ENCODE results near the gene RPL18. TPM values are rescaled to one million over a fixed set of nuclear protein-coding genes. Genes with fewer than 3 reads are reported as not detected.

Gene RPL18
- total and polyA plus RNA-seq, 2 experiments from 2014 or later = 1,898 to 2,011 TPM

DNA sequence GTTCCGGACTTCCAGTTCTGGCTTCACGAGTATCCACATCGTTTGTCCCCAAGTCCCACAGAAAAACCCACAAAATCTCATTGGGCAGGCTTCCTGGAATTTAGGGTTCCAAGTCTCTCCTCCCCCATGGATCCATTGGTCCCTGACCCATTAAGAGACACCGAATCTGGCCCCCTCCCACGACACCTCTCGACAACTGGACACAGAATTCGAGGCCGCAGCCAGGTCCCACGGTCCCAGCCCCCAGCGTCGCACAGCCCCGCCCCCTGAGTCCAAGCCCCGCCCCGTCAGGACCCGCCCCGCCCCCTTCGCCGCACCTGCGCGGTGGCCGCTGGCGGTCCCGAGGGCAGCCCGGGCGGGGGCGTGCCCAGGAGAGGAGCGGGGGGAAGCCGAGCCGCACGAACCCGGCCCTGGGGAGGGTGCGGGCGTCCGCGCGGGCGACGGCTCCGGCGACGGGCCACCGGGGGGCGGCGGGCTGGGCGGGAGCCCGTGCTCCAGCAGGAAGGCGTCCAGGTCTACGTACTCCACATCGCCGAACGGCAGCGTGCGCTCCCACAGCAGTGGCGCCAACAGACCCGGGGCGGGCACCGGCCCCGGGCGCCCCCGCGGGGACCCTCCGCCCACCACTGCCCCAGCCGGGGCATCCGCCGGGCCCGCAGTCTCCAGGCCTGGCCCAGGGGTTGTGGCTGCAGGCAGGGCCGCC, 16.4 kb upstream of the RPL18 start:
- peak overlapping the region; percentile 93; the same call in 1 of the 2 replicates for H3K27ac Mint-ChIP-seq
- Histone ChIP-seq H3K4me1 (ENCODE audit: insufficient read depth) (peaks cover 43% of the 10 kb centered on the region), H3F3A (replicated peaks; ENCODE audit: low read depth) (peaks cover 45% of the 10 kb centered on the region), H3K27me3 (ENCODE audit: insufficient read depth) (peaks cover 14% of the 10 kb centered on the region), H3K27ac (ENCODE audit: low read depth) (peak overlapping the region; percentile 88; the same call in 1 of the 2 replicates), H4K20me1 (replicated peaks; ENCODE audit: insufficient read depth) (no peaks in the 10 kb centered on the region), H3K4me3 (peak overlapping the region; percentile 75), H3K79me2 (replicated peaks; ENCODE audit: insufficient read depth) (no peaks in the 10 kb centered on the region), H2AFZ (no peak overlapping the region), H3K4me2 (peak overlapping the region; percentile 96), H3K9me2 (ENCODE audit: insufficient read depth) (no peaks in the 10 kb centered on the region), H3K36me3 (ENCODE audit: insufficient read depth) (no peaks in the 10 kb centered on the region)
- TF ChIP-seq STAT1 (IDR thresholded peaks at IDR 0.05; ENCODE audit: unreplicated experiment) (no peak), POLR2AphosphoS5 (IDR thresholded peaks at IDR 0.05; ENCODE audit: low read depth) (peak; percentile 16; the same call in 1 of the 2 replicates), EZH2 (IDR thresholded peaks at IDR 0.05; ENCODE audit: low read depth, unreplicated experiment) (no peak), CREB1 (CRISPR knock-in tag; IDR thresholded peaks at IDR 0.05; ENCODE audit: low read depth) (no peak)
- TF ChIP-seq, protein P1, sequence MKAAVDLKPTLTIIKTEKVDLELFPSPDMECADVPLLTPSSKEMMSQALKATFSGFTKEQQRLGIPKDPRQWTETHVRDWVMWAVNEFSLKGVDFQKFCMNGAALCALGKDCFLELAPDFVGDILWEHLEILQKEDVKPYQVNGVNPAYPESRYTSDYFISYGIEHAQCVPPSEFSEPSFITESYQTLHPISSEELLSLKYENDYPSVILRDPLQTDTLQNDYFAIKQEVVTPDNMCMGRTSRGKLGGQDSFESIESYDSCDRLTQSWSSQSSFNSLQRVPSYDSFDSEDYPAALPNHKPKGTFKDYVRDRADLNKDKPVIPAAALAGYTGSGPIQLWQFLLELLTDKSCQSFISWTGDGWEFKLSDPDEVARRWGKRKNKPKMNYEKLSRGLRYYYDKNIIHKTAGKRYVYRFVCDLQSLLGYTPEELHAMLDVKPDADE (IDR thresholded peaks at IDR 0.05) = no peak
- peak overlapping the region; percentile 81 for H3K4me3 Mint-ChIP-seq
- peak; percentile 3 for ATAC-seq
- peaks cover 21% of the 10 kb centered on the region for H3K36me3 Mint-ChIP-seq (ENCODE audit: low read depth)
- H3K9me3 Mint-ChIP-seq = no peaks in the 10 kb centered on the region; the same call in 2 of the 3 replicates
- peaks cover 41% of the 10 kb centered on the region for H3K4me1 Mint-ChIP-seq
- H3K27me3 Mint-ChIP-seq (ENCODE audit: insufficient read depth, low read depth, poor library complexity) = peaks cover 31% of the 10 kb centered on the region
- DNase-seq (ENCODE audit: low spot score) = peak; percentile 79

GRCh38 chr19:48634424-48635262, 15.7 kb upstream of the RPL18 start:
- no peaks in the 10 kb centered on the region; the same call in 2 of the 3 replicates for H3K9me3 Mint-ChIP-seq
- peak; percentile 6 for ATAC-seq
- Histone ChIP-seq H4K20me1 (replicated peaks; ENCODE audit: insufficient read depth) (no peaks in the 10 kb centered on the region), H3K4me2 (peak overlapping the region; percentile 96), H3K79me2 (replicated peaks; ENCODE audit: insufficient read depth) (no peaks in the 10 kb centered on the region), H3K36me3 (ENCODE audit: insufficient read depth) (no peaks in the 10 kb centered on the region), H3K4me1 (ENCODE audit: insufficient read depth) (peaks cover 37% of the 10 kb centered on the region), H2AFZ (no peak overlapping the region), H3F3A (replicated peaks; ENCODE audit: low read depth) (peaks cover 47% of the 10 kb centered on the region), H3K27me3 (ENCODE audit: insufficient read depth) (peaks cover 14% of the 10 kb centered on the region), H3K9me2 (ENCODE audit: insufficient read depth) (no peaks in the 10 kb centered on the region), H3K27ac (ENCODE audit: low read depth) (peak overlapping the region; percentile 88), H3K4me3 (peak overlapping the region; percentile 75)
- peak; percentile 99 for DNase-seq (ENCODE audit: low spot score)
- H3K27ac Mint-ChIP-seq = peak overlapping the region; percentile 93
- peaks cover 35% of the 10 kb centered on the region for H3K27me3 Mint-ChIP-seq (ENCODE audit: insufficient read depth, low read depth, poor library complexity)
- TF ChIP-seq EZH2 (IDR thresholded peaks at IDR 0.05; ENCODE audit: low read depth, unreplicated experiment) (no peak), POLR2AphosphoS5 (IDR thresholded peaks at IDR 0.05; ENCODE audit: low read depth) (peak; percentile 62), ZNF462 (CRISPR knock-in tag; IDR thresholded peaks at IDR 0.05) (no peak), CREB1 (CRISPR knock-in tag; IDR thresholded peaks at IDR 0.05; ENCODE audit: low read depth) (peak; percentile 45; the same call in 1 of the 2 replicates)
- TF ChIP-seq, protein P1 (IDR thresholded peaks at IDR 0.05) = peak; percentile 32; the same call in 1 of the 2 replicates
- H3K4me1 Mint-ChIP-seq = peaks cover 36% of the 10 kb centered on the region
- H3K4me3 Mint-ChIP-seq = peak overlapping the region; percentile 72
- peaks cover 16% of the 10 kb centered on the region for H3K36me3 Mint-ChIP-seq (ENCODE audit: low read depth)
